ENCODE data around the gene SLC41A3.

Gene SLC41A3

DNA sequence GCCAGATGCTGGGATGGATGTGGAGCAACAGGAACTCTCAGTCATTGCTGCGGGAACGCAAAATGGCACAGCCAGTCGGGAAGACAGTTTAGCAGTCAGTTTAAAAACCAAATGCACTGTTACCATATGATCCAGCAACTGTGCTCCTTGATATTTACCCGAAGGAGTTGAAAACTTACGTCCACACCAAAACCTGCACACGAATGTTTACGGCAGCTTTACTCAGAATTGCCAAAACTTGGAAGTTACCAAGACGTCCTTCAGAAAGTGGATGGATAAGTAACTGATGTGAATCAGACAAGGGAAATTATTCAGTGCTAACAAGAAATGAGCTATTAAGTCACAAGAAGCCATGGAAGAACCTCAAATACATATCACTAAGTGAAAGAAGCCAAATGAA is 36.1 kb upstream of the SLC41A3 start:
- no peak for DNase-seq (ENCODE audit: low read depth)

DNA sequence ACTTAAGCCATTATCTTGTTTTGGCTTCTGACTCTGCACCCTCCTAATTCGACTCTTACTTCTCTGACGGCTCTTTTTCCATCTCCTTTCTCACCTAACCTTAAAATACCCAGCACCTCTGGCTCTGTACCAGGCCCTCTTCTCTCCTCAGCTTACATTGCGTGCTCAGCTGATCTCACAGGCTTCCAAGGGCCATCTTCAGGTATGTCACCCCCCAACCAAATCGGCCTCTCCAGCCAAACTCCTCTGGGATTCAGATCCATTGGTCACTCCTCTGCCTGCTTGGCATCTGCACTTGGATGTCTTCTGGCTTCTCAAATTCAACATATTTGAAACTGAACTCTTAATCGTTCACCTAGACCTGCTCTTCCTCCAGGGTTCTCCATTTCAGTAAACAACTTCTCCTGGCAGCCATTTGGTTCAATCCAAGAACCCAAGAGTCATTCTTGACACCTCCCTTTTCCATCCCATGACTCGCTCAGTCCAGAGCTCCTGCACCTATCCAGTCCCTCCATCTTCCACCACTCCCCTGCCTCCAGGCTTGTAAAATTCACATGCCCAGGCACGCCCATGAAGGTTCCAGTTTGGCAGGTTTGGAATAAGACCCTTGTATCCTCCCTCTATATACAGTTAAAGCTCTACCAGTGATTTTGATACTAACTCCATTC is 35.2 kb upstream of the SLC41A3 start:
- no peak for DNase-seq (ENCODE audit: low read depth)

DNA sequence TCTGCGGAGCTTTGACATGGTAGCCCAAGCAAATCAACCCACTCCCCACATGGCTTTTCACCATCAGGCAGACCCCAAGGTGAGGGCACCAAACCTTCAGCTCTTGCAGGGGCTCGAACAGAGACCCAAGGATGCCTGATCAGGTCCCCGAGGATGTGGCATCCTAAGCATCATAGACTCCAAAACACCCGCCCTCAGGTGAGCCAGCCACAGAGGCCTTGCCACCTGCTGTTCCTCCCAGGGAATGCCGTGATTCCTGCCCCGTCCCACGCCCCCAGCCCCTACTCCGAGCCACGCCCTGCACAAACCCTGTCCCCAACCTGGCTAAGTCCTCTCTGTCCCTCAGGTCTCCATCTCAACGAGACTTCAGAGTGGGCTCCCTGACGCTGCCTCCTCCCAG is 34.7 kb upstream of the SLC41A3 start:
- DNase-seq (ENCODE audit: low read depth), result no peak

DNA sequence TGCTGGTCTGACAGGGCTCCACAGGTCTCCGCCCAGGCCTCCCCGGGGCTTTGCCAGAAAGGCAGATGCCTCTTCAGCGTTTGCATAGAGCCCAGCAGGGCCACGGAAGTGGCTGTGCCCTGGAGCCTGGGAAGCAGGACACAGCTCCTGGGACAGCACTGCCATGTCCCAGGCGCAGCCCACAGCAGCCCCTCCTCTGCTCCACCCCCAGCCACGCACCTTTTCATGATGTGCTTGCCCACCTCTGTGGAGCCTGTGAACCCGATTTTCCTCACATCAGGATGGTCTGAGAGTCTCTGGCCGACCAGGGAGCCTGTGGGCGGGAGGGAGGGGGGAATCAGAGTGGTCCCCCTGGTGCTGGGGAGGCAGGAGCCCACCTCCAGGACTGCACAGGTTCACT is 33.9 kb upstream of the SLC41A3 start:
- no peak for DNase-seq (ENCODE audit: low read depth)

DNA sequence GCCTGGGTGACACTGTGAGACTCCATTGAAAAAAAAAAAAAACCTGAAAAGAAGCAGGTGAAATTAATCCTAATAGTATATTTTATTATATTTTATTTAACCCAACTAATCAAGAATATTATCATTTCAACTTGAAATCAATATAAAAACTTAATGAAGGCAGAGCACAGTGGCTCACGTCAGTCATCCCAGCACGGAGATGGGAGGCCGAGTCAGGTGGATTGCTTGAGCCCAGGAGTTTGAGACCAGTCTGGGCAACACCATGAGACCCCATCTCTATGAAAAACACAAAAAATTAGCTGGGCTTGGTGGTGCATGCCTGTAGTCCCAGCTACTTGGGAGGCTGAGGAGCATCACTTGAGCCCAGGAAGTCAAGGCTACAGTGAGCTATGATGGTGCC is 33.3 kb upstream of the SLC41A3 start:
- no peak for DNase-seq (ENCODE audit: low read depth)

DNA sequence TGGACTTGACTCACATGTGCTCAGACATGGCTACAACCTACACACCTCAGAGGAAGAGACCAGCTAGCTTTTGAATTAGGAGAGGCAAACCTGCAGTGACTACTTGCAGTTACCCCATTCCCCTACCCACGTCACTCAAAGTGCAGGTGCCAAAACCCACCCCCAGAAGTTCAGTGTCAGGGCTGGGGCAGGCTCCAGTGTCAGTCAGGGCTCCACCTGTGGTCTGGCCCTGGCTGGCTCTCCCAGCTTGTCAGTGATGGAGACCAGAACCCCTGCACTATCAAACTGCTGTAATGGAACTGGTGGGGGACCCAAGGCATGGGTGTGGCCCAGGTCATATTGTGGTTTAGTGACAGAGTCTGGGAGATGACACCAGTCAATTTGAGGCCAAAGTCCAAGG is 32.6 kb upstream of the SLC41A3 start:
- no peak for DNase-seq (ENCODE audit: low read depth)

DNA sequence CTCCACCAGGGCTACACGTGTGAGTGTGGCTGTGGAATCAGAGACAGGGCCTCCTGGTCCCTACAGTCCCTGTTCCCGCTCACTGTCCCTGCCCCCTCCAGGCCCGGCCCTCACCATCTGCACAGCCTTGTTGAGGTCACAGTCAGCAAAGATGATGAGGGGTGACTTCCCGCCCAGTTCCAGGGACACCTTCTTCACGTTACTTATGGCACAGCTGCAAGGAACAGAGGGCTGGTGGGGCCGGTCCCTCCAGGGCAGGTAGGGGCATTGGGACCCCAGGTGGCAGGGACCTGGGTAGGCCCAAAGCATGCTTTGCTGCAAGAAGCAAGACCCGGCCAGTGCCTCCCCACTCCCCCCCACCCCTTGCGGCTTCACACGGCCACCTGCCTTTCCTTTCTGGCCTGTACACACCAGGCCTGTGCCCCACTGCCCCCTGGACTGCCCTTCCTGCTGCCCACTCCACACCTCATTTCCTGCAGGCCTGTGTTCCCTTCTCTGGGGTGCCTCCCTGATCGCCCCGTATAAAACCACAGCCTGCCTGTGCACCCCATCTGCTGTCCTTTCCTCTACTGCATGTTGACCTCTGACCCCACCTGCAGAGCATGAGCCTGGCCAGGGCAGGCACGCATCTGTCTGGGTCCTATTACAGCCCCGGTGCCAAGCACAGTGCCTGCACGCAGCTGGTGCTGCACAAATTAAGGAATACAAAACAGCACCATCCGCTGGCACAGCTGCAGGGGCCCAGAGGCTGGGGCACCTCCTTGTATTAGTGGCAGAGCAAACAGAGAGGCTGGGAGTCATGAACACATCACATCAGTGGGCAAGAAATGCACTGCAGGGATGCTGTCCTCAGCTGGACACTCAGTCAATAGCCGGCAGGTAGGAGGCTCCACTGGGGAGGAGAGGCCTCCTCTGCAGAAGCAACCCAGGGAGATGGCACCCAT is 30.8 kb upstream of the SLC41A3 start:
- DNase-seq (ENCODE audit: low read depth), result no peak

DNA sequence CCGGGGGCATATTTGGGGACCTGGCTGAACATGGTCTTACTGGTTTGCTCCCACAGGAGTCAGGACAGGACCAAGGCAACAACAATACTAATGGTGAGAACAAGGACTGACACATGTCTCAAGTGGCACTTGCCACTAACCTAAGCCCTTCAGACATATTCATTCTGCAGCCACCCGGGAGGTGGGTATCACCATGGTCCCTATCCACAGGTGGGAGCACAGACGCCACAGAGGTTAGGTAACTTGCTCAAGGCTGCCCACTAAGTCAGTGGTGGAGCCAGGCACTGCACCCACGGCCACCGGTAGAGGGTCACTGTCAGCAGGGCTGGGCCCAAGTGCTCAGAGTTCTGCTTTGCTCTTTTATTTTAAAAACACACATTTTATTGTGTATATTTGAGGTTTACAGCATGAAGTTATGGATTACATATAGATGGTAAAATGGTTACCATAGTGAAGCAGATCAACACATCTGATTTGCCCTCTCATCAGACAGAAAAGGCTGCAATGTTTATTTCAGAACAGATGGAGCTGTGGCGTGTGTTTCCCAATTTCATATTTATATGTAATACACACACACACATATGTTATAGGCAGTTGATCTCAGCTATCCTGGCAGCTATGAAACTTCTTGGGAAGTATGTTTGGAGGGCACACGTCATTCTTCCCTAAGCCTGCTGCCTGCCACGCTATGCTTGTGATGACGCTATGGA is 30.0 kb upstream of the SLC41A3 start:
- no peak for DNase-seq (ENCODE audit: low read depth)

DNA sequence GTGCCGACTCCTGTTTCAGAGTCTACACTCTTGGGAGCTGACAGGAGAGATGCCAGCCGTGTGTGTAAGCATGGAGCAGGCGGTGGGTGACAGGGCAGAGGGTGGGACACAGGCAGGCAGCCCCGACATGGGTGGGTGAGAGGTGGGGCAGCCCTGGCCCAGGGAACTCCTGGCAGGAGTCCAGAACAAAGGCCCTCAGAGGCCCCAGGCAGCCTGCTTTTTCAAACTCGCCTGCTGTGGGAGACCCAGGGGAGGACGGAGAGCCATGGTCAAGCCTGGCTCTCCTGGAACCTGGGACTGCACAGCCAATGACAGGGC is 29.3 kb upstream of the SLC41A3 start:
- no peak for DNase-seq (ENCODE audit: low read depth)

DNA sequence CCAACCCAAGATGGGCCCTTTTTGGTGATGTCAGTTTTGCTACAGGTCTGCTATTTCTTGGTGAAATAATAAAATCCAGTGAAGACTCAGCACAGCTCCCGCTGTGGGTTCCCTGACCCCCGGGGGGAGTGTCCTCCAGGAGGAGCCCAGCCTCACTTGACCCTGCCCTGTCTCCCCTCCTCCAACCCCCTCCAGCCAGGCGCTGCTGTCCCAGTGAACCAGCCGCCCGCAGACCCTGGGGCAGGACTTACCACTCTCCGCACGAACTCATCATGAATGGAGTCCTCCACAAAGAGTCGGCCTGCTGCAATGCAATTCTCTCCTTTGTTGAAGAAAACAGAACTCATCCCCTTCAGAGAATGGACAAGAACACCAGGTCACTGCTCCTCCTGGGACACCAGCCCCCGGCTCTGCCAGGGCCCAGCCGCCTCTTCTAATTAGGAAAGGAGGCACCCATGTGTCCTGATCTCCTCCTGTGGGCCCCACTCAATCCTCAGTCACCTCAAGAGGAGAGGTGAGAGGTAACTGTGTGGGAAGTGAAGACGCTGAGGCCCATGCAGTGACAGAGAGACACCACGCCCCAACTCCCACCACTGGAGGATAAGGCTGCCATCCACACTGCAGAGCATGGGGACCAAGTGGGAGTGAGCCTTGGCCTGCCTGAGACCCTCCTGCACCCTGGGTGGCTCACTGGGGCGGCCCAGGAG is 28.8 kb upstream of the SLC41A3 start:
- DNase-seq (ENCODE audit: low read depth), result no peak

DNA sequence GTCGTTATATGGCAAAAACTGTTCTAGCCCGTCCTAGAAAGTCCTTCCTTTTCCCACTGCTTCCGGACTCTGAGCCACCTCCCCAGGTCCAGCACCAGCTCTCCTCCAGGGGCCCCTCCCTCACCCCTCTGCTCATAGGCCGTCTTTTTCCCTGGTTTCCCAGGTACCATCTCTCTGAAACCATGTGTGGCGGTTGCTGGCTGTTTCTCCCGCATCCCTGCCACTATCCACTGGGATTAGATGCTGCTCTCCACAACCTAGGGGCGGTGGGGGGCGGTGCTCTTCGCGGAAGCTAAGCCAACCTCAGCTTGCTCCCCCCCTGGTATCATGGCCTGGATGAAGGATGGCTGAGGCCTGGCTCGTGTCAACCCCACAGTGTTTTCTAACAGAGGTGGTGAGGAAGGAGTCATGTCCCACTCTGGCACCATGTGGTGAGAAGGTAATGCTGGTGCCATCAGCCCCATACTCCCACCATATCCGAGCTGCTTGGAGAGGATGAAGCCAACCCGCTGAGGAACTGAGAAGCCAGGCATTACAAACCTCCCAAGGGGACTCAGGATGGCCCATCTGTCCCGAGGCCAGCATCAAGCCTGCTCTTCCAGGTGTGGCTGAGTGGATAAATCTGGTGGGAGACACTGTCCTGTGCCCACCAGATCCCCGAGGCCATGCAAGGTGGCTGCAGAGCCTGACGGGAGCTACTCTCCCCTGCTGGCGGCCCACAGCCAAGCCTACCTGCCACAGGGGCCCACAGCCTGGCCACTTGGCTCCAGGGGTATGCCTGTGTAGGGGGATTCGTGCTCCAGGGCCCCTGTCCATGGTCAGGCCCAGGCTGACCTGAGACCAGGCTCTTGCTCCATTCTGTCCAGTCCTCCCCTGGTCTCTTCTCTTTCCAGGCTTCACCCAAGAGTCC is 27.9 kb upstream of the SLC41A3 start:
- DNase-seq (ENCODE audit: low read depth), result no peak

DNA sequence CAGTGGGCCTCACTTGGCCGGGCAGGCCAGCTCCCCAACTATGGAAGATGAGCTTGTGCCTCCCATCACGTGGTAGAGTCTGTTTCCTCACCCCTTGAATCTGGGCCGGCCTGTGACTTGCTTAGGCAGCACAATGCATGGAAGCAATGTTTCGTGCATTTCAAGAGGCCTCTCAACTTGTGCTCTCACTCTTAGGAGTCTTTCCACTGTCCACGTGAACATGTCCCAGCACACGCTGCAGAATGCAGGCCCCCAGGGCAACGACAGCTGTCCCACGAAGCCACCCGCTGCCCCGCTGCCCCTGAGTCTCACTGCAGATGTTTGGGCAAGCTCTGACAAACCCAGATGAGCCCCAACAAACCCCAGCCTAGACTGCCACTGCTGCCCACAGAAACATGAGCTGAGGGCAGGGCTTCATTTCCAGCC is 27.2 kb upstream of the SLC41A3 start:
- DNase-seq (ENCODE audit: low read depth), result no peak

DNA sequence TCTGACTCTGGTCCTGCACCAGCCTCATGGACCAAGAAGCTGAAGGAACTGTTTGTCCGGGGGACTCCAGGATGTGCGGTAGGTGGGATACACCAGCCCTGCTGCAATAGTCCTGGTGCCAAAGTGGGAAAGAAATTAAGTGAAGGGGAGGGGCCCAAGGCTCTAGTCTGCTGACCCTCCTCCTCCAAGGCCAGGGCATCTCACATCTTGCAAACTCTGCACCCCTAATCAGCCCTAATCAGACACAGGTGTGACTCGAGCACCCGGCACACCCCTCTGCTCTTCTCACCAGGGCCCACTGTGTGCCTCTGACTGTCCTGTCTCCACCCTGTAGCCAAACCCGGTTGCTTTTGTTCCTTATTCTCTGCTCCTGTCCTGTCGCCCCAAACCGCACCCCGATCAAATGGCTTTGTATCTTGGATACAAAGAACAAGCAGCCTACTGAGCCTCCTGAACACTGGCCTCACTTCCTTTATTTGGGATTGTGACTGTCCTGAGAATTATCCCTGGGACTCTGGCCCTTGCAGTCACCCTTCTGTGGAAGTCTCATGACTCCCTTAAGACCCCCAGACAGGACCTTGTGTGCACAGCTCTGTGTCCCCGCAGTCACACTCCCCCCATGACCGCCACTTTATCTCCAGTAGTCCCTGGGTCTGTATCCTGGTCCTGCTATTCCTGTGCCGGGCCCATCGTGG is 26.7 kb upstream of the SLC41A3 start:
- no peak for DNase-seq (ENCODE audit: low read depth)

DNA sequence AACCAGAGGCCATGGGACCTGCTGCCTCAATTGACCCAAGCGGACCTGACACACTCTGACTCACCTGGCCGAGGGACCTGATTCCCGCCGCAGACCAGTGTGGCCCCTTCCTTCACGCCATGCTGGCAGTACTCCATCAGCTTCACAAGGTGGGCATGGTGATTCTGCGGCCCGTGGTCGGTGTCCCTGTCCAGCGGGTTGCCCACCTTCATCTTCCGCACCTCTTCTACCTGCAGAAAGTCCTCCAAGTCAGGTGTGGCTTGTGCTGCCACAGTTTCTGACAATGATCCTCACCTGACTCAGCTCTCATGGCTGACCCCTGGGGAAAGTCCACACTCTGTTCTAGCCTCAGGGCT is 25.9 kb upstream of the SLC41A3 start:
- DNase-seq (ENCODE audit: low read depth), result no peak

DNA sequence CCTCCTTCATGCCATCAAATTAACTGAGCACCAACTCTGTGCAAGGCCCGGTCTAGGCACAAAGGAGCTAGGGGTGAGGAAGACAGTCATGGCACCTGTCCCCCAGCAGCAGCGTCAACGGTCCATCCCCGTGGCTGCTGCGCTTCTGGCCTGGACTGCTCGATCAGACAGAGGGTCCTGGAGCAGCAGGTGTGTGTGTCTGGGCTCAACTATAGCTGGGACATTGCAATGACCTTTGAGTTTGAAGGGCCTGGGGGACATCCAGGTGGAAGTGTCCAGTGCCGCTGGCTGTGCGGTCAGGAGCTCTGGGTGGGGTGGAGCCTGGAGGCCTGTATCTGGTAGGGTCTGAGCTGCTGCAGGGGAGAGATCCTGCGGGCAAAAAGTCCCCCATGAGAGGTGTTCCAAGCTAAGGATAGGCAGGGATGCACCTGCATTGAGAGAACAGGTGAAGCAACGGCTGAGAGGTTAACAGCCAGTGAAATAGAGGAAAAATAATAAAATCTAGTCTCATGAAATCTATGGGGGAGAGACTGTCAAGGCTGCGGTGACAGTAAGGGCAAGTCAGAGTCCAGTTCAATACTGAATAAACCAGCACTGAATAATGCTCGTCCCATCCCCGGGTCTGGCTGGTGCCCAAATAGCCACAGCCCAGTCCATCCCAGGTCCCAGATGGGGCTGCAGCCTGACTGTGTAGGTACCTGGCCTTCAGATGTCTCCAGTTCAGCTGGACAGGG is 25.4 kb upstream of the SLC41A3 start:
- no peak for DNase-seq (ENCODE audit: low read depth)

DNA sequence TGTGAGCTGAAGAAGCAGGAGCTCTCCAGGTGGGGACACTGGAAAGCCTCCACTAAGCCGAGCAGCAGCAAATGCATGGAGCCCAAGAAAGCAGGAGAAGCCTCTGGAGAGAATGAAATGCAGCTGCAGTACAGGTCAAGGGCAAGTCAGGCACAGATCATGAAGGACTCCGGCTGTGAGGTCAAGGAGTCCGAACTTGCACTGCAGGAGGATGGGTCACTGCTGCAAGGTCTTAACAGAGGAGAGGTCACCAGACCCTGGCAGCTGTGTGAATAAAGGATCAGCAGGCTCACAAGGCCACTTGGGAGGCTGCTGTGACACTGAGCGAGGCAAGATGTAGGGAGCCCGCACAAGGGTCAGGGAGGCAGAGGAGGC is 24.7 kb upstream of the SLC41A3 start:
- no peak for DNase-seq (ENCODE audit: low read depth)

DNA sequence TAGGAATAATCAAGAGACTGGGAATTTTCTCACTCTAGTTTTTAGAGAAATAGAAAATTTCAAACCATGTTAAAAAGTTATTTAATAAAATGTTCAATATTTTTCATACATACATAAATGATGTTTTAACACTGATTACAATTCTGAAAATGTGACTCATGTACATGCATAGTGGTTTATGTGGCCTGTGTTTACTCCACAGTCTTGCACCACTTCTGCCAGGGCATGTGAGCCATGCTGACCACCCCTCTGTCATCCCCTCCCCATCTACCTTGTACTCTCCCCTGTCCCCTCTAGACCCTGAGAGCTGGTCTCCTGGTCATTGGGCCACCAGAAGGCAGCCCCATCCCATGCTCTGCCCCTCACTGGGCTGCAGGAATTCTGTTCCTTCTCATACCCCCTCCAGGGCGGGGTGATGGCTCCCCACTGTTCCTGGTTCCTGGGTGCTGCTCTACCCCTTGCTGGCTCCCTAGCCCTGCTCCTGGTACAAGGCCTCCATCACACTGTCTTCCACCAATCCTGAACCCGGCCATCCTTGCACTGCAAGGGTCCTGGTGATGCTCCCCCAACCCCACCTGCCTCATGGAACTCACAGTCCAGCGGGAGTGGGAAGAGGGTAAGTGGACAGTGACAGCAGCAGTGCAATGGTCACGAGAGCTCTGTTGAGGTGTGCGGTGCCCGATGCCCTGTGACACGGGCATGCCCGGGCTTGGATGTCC is 24.2 kb upstream of the SLC41A3 start:
- DNase-seq (ENCODE audit: low read depth), result no peak

DNA sequence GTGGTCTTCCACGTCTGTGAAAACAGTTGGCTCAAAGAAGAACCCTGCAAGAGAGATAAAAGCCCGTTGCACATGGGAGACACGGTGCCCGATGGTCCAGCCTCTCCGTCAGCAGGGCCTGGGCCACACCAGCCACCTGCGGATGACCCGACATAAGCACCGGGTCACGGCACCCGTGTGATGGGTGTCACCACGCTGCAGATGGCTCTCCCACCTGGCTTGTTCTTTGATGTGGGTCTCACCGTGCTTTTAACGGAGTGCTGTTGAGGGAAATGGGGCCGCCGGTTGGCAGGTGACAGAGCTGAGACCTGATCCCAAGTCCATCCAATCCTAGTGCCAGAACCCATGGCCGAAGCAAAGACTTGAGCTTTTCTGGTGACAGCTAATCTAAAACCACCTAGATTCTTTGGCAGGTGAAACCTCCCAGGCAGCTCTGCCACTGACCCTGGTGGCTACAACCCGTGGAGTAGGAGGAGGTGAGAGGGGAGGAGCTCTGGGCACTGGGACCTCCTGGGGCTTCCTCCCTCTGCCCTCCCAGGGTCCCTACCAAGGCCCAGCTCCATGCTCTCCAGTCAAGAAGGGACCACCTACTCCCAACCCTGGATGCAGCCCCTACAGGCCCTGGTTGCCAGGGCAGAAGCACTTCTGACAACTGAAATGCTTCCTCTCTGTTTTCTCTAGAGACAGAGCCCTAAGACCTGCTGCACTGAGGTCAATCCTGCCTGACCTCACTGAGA is 23.4 kb upstream of the SLC41A3 start:
- no peak for DNase-seq (ENCODE audit: low read depth)
